NCI-H510A (cell line): ENCODE data around the gene SFT2D1.

Experiments
- DNase-seq: peaks from one replicate; lab custom pipeline; 2025; lab: John Stamatoyannopoulos, UW

SFT2D1 gene

DNA sequence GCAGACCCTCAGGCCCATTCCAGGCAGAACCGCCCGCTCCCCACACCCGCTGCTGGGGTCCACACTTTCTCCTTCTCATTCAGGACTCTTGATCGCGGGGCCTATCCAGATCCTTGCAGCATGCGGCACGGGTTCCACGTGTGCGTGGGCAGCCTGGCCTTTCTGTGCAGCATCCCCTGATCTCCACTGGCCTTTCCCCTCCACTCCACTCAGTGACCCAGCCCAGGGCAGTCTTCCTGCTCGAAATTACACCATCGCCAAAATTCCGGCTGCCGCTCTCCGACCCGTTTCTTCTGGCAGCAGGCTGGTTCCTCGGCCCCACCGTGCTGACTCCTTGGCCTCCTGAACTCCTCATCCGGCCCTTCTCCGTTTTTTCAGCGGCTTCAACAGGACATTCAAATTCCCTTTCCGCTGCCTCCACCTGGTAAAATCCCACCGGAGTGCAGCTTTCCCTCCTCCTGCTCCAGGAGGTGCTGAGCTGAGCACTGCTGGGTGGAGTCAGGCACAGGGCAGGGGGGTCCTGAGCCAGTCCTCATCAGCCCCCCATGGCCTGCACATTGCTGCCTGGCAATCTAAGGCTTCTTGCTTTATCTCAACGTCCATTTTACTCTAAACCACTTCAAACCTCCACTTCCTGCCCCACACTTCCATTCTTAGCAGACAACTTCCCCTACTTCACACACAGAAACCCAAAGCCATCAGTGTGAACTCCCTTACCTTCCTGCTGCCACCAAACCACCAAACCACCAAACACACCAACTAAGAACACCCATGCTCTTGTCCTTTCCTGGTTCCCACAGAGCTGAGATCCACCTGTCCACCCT lies 9.0 kb downstream of the SFT2D1 start:
- DNase-seq = no peak

DNA sequence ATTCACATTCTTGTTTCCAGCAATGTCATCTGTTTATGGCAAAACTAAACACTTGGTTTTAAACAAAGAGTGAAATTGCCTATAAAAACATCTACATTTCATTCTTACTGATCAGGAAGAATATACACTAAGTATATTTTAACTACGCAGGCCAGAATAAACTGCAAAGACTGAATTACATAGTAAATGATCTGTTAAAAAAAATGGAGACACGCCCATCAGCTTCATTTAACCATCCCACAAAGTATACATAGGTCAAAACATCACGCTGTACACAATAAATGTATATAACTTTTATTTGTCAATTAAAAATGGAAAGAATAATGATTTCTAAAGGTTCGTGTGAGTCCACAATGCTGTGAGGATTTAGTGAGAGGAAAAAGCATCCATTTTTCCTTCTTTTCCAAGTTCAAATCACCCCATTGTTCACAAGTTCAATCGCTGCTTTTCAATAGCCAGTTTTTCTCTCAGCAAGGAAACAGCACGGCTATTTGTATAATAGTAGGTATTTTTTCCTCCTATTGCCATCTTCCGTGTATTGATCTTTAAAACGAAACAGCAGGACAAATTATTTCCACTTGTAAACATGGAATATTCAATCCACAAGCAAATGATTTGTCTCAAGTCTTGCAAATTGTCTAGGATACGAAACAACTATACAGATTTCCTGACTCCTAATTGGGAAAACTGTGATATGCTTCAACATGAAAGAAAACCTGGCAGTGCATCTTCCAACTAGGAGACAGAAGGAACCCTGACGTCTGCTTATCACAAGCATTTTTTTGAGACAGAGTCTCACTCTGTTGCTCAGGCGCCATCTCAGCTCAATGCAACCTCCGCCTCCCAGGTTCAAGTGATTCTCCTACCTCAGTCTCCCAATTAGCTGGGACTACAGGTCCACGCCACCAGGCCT lies 10.6 kb downstream of the SFT2D1 start:
- no peak for DNase-seq

DNA sequence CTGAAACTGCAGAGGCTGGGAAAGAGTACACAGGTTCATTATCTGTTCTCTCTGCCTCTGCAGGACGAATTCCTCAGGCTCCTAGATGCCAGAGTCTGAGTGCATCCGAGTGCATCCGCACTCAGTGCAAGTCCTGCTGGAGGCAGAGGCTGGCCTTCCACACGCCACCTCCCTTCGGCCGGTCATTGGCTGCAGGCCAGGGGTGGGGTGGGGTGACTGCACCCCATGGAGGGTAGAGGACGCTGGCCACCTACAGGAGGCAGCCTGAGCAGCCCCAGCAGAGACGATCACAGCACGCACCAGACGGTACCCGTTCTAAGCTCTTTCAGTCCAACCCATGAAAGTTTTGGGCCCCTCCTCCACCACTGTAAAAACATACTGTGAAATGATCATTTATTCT lies 11.7 kb downstream of the SFT2D1 start:
- DNase-seq = no peak

DNA sequence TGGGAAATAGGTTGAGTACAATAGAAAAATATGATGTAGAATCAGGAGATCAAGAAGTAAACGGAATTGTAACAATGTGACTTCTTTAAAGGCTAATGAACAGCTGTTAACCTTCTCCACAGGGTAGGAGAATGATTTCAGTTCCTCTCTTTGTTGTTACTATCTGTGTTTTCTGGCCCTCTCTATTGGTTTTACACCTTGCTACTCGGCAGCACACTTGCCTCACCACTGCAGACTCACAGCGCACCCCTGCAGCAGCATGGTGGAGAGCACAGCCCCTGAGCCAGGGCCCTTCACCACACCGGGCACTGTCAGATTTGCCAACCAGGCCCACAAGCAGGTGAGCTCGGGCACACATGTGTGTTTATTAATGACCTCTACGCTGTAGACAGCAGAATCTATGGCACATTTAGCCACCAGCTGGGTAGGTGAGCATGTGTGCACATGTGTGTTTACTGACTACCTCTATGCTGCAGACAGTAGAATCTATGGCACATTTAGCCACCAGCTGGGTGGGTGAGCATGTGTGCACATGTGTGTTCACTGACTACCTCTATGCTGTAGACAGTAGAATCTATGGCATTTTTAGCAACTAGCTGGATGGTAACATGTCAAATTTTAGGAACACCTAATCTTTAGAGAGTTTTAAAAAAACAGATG lies 16.8 kb downstream of the SFT2D1 start:
- DNase-seq = no peak

DNA sequence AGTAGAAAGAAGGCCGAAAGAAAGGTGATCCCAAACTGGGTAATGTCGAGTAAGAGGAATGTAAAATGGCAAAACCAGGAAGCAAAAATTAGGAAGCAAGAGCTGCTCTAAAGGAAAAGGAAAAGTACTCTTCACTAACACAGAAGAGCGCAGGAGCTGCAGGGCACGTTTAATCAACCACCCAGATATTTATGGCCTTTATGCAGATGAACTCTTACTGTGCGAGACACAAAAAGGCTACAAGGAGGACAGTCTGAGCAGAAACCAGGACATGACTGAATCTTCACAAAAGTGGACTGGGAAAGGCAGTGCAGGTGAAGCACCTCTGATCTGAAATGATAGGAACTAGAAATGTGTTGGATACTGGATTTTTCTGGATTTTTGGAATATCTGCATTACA lies 18.9 kb downstream of the SFT2D1 start:
- no peak for DNase-seq

DNA sequence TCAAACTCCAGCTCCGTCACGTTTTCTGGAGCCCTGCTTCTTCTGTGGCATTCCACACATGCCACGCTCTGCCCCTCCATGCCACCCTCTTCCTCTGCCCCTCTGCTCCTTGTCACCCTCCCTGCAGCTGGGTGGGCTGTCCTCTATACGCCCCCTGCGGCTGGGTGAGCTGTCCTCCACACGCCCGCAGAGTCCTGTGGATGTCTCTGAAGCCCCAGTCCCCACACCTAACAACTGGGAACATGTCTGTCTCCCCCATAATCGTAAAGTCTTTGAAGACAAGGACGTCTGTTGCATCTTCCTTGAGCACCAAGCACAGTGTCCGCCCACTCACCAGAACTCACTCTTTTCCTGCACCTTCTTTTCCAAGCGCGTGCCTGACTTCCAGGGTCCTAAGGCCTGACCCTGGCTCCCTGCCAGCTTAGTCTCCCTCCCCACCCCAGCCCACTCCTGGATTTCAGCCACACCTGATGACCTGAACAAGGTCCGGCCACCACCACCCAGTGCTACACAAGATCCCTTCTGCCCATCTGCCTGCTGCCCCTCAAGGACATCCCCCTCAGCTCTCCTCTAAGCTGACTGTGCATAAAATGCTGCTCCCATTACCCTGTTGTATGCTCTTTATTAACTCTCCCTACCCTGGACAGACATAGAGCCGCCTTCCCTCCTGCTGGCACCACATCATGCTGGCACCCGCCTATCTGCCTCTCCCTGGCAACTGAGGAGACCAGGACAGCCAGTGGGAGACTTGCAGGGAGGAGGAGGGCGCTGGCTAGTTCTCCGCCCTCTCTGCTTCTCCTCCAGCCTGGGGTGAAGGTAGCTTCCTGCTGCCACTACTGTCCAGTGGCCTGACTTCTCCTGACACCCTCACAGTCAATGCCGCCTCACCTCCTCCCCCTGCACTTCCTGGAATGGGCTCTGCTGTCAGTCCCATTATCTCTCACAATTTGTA lies 23.4 kb downstream of the SFT2D1 start:
- no peak for DNase-seq

DNA sequence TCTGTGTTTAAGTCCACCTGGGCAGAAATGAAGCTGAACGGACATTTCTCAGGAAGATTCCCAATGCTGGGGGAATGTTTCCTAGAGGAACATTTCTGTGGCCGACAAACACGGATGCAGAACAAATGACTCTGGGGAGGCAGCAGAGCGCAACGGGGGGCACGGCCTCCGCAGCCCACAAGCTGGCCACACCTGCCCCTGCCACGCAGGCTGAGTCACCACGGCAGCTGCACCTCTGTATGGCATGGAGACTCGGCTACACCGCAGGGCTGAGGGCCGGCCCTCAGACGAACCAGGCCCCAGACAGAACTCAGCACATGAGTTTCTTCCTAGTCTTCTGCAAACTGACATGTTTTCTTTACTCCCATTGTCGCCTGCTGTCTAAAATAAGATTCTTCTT lies 24.1 kb downstream of the SFT2D1 start:
- no peak for DNase-seq

DNA sequence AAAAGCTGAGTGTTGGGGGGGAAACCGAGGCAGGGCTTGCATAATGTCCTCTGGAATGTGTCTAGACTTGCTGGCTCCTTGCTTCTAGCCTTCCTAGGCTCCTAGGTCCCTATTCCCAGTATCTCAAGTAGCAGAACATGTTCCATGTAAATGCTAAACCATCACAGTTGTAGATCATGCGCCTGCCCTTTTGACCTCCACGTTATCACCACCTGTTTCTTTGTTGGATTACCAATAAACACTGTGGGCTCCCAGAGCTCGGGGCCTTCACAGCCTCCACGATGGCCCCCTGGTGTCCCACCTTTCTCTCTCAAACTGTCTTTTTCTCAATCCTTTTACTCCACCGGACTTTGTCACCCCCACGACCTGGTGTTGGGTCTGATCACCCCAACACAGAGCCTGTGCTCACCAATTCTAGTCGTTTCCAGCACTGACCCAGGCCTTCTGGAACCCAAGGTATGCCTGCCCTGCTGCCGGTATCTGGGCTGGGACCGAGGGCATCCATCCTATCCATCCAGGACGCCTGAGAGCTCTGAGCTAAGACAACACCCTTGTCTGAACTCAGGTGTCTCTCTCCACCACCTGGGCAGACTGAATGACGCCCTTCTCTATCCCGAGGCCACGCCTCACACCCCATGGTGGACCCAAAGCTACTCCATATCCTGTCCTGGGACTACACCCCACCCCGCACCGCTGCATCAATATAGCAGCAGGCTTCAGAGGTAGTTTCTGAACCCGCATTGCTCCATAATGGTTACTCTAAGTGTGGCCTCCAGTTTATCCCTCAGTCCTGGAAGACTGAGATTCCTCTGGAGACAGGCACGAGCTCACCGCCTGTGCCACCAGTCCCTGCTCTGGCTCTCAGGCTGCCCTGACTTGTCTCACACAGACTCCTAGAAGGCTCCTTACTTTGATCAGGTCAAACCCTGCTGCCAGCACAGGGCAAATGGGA lies 24.8 kb downstream of the SFT2D1 start:
- DNase-seq = no peak

DNA sequence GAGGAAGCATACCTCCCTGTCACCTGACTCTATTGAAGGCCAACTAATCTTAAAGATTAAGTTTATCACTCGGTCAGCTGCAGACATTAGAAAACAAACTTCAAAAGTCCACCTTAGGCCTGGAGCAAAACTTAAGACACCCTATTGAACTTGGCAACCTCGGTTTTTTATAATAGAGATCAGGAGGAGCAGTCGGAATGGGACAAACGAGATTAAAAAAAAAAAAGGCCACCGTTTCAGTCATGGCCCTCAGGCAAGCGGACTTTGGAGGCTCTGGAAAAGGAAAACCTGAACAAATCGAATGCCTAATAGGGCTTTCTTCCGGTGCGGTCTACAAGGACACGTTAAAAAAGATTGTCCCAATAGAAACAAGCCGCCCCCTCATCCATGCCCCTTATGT lies 26.9 kb downstream of the SFT2D1 start:
- no peak for DNase-seq

DNA sequence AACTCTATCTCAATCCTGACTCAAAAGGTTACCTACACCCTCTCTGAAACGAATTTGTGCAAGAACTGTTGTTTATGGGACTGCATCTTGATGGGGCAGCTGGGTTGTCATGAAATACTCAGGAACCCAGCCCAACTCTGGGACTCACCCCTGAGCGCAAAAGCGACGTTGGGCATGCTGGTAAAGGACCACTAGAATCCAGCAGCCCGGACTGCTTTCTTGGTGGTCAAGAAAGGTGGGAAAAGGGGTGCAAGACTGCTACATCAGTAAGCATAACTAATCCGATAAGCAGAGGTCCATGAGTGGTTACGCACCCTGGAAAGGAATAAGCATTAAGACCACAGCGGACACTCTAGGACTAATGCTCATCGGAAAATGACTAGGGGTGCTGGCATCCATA lies 27.9 kb downstream of the SFT2D1 start:
- no peak for DNase-seq

DNA sequence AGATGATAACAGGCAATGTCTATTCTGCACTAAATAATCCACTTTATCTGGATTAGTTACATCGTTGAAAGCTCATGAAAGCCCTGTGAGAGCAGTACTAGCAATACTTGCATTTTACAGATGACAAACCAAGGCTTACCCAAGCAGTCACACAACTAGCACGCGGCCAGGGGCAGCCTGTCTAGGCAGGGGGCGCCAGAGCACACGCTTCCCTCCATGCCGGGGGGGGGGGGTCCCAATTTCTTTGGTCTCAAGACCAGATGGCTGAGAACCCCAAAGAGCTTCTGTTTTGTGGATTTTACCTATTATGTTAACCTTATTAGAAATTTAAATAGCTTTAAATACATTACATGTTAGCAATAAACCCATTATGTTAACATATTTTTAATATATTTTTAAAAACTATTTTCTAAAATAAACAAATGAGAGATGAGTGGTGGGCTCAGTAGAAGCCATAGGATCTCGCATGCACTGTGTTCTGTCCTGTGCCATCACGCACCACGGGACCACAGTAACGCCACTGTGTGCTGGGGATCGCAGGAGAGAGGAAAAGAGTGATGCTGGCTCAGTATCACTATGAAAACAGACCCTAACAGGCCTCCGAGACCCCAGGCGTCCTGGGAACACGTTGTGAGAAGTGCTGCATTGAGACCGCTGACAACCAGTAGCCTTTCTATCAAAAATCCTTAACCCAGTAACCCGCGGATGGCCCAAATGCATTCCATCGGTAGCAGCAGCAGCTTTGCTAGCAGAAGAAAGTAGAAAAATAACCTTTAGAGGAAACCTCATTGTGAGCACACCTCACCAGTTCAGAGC lies 28.9 kb downstream of the SFT2D1 start:
- no peak for DNase-seq

DNA sequence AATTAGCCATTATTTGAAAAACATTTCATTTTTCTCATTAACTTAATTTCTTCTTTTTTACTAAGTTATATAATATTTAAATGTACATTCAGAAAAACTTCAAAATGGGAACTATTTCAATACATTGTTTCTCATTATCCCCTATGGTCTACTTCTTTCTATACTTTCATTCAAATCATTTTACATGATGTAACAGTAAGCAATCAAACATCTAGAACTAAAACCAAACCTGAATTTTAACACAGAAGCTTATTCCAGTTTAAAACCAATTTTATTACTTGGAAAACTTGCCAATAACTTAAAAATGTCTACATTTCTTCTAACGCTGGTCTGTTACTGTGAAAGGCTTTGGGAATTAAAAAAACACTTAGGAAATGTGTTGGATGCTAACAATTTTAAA lies 29.5 kb downstream of the SFT2D1 start:
- no peak for DNase-seq

DNA sequence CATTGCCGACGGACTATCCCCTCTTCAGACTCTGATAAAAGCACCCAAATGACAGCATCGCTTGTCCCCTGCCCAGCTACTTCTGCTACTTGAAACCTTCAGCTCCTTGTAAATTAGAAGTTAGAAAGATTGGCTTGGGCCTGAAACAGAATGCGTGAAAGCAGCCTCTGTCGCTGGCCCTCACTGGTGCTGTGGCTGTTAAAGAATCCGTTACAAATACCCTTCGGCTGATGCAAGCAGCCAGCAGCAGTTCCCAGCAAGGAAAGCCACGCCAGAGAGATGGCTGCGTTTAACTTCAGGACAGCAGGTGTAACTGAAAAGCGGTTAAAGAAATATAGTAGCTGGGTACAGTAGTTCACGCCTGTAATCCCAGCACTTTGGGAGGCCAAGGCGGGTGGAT lies 31.7 kb downstream of the SFT2D1 start:
- no peak for DNase-seq

DNA sequence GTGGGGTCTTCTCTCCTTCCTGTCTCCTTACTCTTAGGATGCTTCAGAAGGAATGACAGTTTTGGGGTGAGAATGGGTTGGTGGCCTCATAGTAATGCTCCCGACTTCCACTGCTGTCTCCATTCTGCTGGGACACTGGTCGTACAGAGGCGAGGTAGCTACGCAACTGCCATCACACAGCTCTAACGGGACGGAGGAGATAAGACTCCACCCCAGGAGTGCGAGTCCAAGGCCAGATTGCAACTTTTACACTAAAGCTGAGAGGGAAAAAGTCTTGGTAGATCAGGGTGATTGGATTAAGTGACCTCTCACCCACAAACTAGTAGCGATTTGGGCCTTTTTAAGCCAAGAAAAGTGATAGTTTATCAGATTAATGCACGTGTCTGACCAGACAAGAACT lies 32.4 kb downstream of the SFT2D1 start:
- no peak for DNase-seq

DNA sequence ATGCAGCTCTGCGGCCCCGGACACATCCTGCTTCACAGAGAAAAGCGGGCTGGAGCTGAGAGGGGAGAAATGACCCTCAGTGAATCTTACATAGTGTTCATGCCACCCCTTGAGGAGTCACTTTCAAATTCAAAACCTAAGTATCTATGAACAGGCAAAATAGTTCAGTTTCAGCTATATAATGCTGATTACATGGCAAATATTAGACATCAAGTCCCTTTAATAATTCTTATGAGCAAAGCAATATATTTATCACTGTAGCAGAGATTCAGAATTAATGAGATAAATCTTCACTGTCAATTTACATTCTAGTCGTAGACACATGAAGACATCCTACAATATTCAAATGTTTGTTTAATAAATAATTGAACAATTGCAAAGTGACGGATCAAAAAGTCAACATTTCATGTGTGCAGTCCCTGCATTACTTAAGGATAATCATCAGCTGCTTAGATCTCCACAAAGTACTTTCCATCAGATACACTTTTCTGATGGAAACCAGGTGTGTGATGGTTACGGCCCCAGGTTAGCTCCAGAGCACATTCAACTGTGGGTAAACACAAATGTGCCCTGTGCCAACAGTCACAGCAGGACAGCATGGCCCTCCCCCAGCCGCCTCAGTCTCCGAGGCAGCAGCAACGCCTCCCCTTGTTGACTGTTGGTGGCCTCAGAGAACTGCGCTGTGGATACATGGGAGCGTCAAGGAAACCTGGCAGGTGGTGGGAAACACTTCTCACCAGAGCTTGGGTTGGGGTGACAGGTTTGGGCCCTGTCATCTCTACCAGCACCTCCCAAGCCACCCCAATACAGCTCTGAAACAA lies 33.4 kb downstream of the SFT2D1 start:
- DNase-seq = peak; percentile 73

DNA sequence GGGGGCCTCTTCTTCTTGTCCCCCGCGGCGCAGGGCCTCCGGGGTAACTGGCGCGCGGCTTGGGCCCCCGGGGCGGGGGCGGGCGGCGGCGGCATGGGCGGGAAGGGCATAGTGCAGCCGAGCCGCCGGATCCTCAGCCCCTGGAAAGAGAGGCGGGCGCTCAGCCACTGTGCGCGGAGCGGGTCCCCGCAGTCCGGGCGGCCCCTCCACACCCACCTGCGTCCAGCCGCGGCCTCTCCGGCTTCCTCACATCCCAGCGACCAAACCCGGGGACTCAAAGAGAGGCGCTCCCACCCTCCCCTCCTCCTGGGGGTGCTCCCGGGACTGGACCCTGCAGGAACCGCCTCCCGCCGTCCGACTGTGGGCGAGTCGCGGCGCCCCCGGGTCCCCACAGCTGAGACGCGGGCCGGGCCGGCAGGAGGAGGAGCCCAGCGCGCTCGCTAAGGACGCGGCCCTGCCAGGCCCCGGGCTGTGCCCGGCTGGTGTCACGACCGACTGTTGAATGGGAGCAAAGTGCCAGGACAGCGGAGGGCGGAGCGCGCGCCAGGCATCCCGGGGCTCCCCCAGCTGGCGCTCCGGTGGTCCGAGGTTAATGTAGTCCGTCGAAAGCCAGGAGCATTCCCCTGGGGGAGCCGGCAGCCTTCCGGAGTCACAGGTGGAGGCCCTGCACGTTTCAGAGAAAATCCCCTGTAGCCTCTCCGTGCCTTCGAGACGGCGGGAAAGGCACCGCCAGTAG lies 34.1 kb downstream of the SFT2D1 start, which contains the start of gene PRR18:
PRR18 (minus strand) TSS at position 360 of the 736 bp plus-strand sequence; CDS start at position 110, 250 bp downstream.
- DNase-seq = no peak
